NCI-H2107 treated with DMSO at 0.1 percent for 48 hours (cell line): ENCODE data around the gene PARP14.

Source experiments
- DNase-seq: peaks from one replicate; lab custom pipeline; 2025; ENCODE audit not compliant: unreplicated experiment; lab: John Stamatoyannopoulos, UW

The PARP14 gene

GRCh38 chr3:122767540-122768372 is 87.1 kb downstream of the PARP14 start:
- no peak for DNase-seq

GRCh38 chr3:122770521-122771202 is 90.0 kb downstream of the PARP14 start:
- DNase-seq = no peak

GRCh38 chr3:122772827-122773226 is 92.2 kb downstream of the PARP14 start:
- no peak for DNase-seq

GRCh38 chr3:122773944-122774509 is 93.4 kb downstream of the PARP14 start:
- DNase-seq = no peak

- DNase-seq = no peak
Observed at GRCh38 chr3:122774564-122774963, 93.9 kb downstream of the PARP14 start.

GRCh38 chr3:122776675-122777468 is 96.2 kb downstream of the PARP14 start:
- no peak for DNase-seq

- no peak for DNase-seq
Observed at GRCh38 chr3:122777563-122777962, 96.9 kb downstream of the PARP14 start.
